IPS-18c (cell line): ENCODE results near the gene MVD.

Experiments
- H3K4me3 ChIP-seq: 2 replicates; pipeline ENCODE4 v1.7.0; 2013; ENCODE audit warnings: low read depth, mild to moderate bottlenecking, low read length, moderate library complexity; ENCODE audit not compliant: insufficient read depth
- H3K9me3 ChIP-seq: one replicate; pipeline ENCODE4 v1.6.1; 2013; ENCODE audit warnings: mild to moderate bottlenecking, low read length, moderate library complexity; ENCODE audit not compliant: control insufficient read depth, insufficient read depth

MVD gene

DNA sequence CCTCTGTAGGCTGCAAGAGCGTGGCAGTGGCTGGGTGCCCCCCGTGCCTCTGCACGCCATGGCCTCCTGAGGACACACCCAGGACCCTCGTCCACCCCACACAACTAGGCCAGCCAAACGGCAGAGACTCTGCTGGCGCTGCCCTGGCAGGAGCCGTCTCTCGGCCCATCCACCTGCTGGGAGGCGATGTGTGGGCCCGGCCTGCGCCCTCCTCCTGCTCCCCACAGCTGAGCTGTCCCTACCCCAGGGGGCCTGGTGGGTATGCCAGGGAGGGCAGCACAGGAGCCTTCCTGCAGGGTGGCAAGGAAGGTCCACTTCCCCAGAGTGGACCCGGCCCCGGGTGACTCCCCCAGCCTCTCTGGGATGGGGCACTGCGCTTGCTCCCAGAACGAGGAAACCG is 36.3 kb upstream of the MVD start:
- Histone ChIP-seq H3K4me3 (no peak overlapping the region), H3K9me3 (no peaks in the 10 kb centered on the region)

DNA sequence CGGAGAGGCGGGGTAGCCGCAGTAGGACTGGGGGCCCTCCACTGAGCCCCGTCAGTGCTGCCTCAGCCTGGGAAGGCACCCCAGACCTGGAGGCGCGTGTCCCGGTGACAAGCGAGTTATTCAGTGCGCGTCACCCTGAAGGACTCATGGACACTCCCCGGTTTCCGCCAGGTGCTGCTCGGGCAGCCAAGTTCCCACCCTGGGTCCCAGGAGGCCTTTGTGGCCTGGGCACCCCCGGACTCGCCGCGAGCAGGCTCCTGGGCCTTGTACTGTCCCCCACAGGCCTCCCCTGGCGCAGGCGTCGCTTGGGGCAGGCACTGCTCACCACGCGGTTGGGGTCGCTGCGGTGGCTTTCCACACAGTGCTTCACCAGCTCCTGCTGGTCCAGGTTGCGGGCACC is 35.8 kb upstream of the MVD start:
- H3K9me3 ChIP-seq: no peaks in the 10 kb centered on the region
- H3K4me3 ChIP-seq: no peak overlapping the region

DNA sequence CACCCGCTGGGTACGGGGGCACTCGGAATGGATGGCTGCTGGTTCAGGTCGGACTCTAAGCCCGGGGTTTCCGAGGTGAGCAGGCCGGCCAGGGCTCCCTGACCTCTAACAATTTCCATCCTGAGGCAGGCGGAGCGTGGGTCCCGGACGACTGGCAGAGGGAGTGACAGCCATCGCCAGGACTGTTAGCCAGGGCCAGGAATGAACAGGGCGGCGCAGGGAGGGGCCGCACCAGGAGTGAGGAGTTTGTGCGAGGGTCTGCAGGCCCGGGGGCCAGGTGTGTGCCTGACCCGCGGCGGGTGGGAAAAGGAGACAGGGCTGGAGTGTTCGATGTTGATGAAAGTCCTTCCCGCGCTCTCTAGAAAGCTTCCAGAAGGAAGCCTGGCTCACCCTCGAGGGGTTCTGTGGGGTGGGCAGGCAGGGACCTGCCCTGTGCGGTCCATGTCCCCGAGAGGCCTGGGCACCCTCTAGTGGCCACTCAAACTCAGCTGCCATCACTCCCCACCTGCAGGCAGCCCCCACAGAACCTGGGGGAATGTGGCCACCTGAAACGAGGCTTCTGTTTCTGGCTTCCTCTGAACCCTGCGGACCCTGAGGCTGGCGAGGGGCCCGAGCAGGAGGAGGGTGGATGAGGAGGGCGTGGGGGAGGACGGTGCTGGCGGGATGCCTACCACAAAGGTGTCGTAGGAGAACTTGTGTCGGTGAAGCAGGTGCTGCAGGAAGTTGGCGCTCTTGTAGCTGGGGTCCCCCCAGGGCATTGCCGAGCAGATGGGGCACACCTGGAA is 35.1 kb upstream of the MVD start:
- Histone ChIP-seq H3K9me3 (no peaks in the 10 kb centered on the region), H3K4me3 (no peak overlapping the region)

DNA sequence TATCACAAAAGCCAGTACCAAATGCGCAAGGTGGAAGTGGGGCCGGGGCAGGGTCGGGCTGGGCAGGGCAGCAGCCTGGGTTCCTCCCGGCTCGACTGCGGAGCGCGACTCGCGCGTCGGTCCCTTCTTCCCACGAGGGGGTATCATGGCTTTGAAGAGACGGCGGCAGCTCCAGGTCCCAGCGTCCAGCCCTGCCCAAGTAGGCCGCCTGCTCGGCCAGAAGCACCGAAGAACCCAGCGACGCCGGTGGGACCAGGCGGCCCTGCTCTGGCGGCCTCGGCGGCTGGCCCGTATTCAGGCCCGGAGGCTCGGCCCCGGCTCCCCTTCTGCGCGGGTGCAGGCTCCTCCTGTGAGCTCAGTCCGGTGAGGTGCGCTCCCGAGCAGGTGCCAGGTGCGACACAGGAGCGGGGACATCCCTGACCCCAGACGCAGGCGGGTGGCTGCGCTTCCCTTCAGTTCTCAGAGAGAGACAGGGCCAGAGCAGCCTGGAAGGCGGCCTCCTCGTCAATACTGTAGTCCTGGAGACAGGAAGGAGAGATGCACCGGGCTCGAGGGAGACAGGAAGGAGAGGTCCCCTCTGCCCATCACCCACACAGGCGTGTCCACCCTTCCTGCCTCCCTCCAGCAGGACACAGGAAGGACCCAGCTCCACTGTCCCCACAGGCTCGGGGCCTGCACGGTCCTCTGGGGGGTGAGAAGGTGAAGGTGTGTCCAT is 34.4 kb upstream of the MVD start:
- Histone ChIP-seq H3K9me3 (no peaks in the 10 kb centered on the region), H3K4me3 (no peak overlapping the region)

DNA sequence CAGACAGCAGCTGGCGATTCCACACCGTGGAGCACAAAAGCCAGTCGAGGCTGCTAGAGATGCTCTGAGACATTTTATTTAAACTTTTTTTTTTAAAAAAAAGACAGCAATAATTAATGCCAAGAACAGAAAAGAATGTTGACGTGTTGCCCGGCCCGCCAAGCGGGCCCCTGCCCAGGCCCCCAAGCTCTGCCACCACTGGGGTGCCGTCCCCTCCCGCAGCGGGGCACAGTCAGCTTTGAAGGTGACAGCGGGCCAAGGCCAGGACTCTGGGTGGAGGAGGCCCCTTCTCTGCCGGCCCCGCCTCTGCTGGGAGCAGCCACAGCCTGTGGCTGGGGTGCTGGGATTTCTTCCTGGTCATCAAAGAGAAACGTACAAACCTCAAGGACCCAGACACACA is 33.5 kb upstream of the MVD start:
- no peak overlapping the region for H3K4me3 ChIP-seq
- no peaks in the 10 kb centered on the region for H3K9me3 ChIP-seq

DNA sequence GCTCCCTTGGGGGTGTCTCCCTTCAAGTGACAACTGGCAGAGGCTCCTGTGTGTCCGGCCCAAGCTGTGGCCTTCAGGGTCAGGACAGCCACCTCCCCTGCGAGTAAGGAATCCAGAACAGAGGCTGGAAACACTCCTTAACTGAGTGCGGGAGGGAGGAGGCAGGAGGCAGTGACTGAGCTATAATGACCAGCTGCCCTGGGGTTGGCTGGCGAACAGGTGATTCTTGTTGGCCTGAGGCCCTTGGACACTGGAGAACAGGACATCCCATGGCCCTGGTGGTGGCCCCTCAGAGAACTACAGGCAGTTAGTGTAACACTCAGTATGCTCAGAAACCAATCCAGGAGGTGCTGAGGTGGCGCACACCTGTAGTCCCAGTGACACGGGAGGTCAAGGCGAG is 32.9 kb upstream of the MVD start:
- no peak overlapping the region for H3K4me3 ChIP-seq
- no peaks in the 10 kb centered on the region for H3K9me3 ChIP-seq

DNA sequence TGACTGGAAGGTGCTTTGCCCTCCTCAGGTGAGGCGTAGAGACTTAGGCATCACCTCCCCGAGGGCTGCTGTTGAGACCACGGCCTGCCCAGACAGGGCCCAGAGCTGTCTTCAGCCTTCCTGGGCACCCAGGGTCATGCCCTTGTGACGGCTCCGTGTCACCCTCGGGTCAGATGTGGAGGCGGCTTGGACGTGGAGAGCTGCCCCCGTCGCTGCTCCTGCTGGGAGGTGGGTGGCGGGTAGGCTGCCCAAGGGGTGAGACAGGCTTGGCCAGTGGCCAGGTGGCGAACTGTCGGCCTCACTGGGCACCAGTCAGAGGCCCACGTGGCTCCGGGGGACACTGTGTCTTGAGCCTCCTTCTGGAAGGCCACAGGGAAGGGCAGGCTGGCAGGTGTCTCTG is 32.3 kb upstream of the MVD start:
- no peaks in the 10 kb centered on the region for H3K9me3 ChIP-seq

DNA sequence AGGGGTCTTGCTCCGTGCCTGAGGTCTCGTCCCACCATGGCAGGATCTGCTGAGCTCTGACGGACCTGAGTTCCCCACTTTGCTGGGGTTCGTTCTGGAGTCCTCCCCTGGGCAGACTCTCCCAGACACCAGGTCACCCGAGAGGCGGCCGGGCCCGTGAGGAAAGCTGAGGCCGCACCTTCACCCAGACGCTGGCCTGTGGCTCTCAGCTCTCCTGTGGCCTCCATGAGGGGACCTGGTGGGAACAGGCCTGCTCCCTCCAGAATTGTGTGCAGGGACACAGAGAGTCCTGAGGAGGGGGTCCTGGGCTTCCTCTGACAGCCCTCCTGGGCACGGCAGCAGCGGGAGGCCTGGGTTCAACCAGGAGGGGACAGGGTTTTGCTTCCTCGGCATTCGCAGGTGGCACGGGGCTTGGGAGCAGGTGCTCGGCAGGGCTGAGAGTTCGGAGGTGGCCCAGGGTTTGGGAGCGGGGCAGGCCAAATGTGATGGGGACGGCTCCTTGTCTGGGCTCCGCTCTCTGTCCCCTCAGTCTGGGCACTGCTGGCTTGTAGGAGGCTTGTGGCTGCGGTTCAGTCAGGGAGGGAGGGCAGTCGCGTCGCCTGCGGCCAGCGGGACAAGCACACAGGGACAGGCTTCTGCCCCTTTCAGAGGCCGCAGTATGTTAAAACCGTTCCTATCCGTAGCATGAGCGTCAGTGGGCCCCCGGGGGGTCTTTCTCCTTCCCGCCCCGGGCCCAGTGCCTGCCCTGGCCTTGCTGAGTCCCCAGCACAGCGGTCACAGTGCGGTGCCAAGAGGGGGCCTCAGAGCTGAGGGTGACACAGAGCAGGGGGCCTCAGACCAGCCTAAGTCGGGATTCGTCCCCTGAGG is 31.6 kb upstream of the MVD start:
- H3K9me3 ChIP-seq: no peaks in the 10 kb centered on the region
- H3K4me3 ChIP-seq: no peak overlapping the region

More for the DNA sequence above, 32.3 kb upstream of the MVD start:
- H3K4me3 ChIP-seq: no peak overlapping the region

DNA sequence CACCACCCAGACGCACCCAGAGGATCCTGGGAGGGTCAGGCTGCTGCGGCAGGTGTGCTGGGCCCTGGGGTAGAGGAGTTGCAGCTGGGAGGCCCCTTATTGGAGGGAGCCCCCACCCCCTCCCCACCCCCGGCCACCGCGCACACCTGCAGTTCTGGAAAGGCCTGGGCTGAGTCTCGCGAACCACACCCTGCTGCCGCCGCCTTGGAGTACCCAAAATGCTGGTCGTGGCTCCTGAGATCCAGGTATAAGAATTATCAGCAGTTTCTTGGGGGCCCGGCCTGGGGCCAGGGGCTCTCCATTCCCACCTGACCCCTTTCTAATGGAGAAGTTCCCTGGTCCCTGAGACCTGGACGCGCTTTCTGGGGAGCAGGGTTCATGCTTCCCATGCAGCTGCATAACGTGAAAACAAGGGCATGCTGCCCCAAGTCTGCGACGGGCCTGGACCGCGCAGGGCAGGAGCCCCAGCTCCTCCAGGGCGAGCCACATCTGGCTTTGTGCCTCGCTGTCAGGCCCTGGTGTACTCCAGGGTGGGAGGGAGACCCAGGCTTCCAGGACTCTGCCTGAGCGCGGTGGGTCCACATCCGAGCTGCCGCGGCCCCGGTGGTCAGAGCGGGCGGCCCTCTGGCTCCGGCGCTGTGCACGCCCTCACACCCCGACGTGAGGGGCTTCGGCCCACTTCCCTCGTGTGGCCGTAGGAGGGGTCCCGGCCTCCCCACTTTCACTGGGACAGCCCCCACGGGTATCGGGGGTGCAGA is 30.7 kb upstream of the MVD start:
- Histone ChIP-seq H3K9me3 (no peaks in the 10 kb centered on the region), H3K4me3 (no peak overlapping the region)

DNA sequence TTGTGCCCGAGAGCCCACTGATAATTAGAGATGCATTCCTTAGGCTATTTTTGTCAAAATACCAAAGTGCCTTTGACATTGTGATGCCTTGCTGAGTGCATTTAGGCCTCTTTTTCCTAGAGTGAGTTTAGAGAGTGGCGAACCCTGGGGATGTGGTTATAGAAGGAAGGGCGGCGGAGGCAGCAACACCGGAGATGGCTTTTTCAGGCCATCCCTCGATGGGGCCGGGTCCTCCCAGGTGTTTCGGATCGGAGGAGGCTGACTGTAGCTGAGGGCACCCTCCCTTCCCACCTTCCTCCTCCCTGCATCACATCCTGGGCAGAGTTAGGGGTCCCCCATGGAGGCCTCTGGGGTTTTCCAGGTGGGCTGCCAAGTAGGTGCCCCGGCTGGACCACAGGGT is 30.0 kb upstream of the MVD start:
- no peak overlapping the region for H3K4me3 ChIP-seq
- H3K9me3 ChIP-seq: no peaks in the 10 kb centered on the region

DNA sequence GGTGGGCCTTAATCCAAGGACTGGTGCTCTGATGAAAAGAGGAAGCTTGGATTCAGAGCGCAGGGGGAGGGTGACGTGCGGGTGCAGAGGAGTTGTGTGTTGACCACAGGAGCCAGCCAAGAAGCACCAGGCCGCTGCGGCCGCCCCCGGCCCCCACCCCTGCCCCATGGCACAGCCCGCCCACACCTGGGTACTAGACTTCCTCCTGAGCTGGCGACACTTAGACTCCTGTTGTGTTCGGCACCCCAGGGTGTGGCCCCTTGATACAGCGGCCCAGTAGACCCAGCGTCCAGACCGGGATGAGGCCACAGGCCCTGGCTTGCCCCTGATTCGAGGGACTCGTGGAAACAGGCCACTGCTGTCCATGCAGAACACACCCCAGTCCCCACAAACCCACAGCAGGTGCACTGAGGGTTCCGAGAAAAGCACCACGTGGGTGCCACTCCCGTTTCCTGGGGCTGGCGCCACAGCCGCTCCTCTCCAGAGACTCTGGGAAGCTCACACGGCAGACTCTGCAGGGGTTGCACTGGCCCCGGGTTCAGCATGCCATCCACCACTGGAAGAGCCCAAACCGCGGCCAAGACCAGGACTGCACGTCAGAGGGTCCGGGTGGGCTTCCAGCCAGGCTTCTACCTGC is 29.2 kb upstream of the MVD start:
- no peak overlapping the region for H3K4me3 ChIP-seq
- H3K9me3 ChIP-seq: no peaks in the 10 kb centered on the region

DNA sequence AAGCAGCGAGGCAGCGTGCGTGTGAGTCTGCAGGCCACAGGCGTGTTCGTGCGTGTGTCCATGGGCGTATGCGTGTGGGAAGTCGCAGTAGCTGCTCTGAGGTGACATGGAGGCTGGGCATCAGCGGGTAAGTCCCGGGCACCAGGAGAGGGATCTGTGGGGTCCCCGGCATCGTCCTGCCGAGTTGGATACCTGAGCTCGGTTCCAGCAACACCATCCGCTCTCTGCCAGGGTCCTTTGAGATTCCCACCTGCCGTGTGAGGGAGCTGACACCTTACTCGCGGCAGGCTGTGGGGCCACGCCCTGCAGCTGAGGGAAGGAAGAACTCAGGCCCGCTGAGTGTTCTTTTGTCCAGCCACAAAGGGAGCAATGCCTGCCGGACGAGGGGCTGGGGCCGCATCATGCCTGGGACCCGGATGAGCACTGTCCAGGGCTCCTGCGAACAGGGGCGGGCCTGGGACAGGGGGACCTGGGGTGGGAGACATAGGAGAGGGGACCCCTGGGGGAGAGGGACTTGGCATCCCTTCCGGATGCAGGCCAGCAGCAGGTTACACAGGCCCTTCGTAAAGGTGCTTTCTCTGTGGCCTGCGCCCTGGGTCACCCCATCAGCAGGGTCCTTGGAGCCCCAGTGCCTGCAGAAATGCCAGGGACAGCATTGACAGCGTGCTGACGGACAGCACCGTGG is 28.4 kb upstream of the MVD start:
- H3K4me3 ChIP-seq: no peak overlapping the region
- H3K9me3 ChIP-seq: no peaks in the 10 kb centered on the region

DNA sequence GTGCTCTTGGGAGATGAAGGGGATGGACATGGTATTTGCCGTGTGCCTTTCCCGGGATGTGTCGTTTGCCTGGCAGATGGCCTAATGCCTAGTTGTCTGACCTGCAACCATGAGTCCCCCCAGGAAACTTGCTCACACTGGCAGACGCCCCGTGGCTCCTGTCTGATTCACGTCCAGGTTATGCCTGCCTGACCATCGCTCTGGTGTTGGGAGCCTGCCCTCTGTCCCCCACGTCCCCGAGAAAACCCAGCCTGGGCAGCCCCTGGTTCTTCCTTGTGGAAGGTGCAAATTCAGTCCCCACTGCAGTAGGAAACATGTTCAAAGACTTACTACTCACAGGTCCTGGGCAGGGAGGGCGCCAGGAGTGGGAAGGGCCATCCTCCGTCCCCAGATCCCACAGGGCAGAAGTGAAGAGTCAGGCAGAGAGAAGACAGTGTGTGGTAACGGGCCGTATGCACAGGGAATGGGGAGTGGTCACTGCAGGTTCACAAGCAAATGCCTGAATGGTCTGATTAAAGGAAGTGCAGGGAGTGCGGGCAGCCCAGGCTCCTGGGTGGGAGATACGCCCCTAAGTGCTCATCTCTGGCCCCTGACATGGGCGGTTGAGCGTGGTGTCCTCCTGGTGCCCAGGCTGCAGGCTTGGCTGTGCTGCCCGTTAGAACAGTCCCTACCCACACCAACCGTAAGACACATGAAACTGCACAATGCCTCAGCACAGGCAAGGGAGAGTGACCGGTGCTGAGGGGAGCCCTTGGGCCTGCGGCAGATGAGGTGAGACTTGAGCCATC is 27.6 kb upstream of the MVD start:
- H3K4me3 ChIP-seq: no peak overlapping the region
- no peaks in the 10 kb centered on the region for H3K9me3 ChIP-seq

DNA sequence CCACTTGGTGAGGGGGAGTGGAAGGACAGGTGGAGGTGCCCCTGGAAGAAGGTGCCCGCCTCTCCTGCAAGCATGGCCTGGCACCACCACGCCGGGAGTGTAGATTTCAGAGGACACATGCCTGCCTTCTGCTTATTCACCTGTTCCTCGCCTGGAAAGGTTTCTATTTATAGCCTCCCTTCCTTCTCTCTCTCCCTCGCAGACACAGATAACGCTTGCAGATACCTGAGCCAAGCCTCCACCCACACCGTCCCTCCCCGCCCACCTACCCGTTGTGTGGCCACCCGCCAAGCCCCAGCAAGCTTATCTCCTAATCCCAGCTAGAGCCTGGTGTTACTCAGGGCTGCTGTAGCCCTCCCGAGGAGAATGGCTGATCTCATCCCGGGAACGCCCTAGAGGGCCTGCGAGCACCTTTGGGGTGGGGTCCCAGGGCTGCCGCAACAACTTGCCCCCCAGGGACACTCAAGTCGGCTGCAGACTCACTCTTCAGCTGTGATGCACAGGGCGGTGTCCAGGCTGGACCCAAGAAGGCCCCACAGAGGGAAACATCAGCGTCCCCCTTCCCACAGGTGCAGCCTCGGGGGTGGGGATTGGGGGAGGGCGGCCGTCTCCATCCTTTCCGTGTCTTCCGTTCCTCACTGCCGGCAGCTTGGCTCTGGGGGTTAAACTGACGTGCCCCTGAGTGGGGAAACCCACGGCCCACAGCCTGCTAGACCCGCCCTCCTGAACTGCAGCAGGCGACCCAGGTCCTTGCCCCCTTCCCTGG is 25.3 kb upstream of the MVD start:
- no peak overlapping the region for H3K4me3 ChIP-seq
- H3K9me3 ChIP-seq: peaks cover 4% of the 10 kb centered on the region

DNA sequence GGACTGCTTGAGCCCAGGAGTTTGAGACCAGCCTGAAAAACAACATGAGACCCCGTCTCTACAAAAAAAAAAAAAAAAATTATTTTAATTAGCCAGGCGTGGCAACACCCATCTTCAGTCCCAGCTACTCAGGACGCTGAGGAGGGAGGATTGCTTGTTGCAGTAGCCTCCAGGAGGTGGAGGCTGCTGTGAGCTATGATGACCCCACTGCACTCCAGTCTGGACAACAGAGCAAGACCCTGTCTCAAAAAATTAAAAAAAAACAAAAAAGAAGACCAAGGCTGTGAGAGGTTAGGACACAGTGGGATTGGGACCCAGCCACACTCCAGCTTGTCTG is 24.8 kb upstream of the MVD start:
- H3K9me3 ChIP-seq: peaks cover 4% of the 10 kb centered on the region
- no peak overlapping the region for H3K4me3 ChIP-seq
